PC-3 (cell line): ENCODE data around the gene PTPRS. TPM values are rescaled to one million over a fixed set of nuclear protein-coding genes. Genes with fewer than 3 reads are reported as not detected.

ENCODE experiments used
- ATAC-seq: fragments of 200-7000 bp; cut with Tn5 transposase; 2 replicates; pipeline ENCODE4 v1.9.1; 2020; ENCODE audit warnings: mild to moderate bottlenecking, moderate library complexity
- BruUV-seq: library from RNA; stranded (reverse); fragments of 400-500 nt; replicated peaks from 2 replicates; lab custom pipeline; 2021; lab: Mats Ljungman, UMichigan
- CTCF ChIA-PET: fragments of 300-600 bp; sonication (Branson Sonifier 250); formaldehyde crosslinking; loops from one replicate; lab custom pipeline; 2022; ENCODE audit warnings: antibody characterized with exemption; lab: Charles Lee
- POLR2A ChIA-PET: fragments of 300-600 bp; sonication (Branson Sonifier 250); formaldehyde crosslinking; loops from one replicate; lab custom pipeline; 2022; ENCODE audit warnings: antibody characterized with exemption; ENCODE audit not compliant: unreplicated experiment; lab: Charles Lee
- DNase-seq: peaks from one replicate; pipeline ENCODE4 v3.0.0-alpha.2; 2015
- H2AFZ ChIP-seq: fragments of 300-600 bp; sonication (generic); 2 replicates; pipeline ENCODE4 v1.6.0; 2016; ENCODE audit warnings: antibody characterized with exemption, low read length
- H3F3A ChIP-seq: fragments of 300-600 bp; sonication (generic); one replicate; pipeline ENCODE4 v1.6.0; 2017; ENCODE audit warnings: antibody characterized with exemption, low read length, control low read depth, mild to moderate bottlenecking; ENCODE audit not compliant: unreplicated experiment
- H3K27ac ChIP-seq: fragments of 300-600 bp; sonication (generic); 2 replicates; pipeline ENCODE4 v1.5.1; 2016; ENCODE audit warnings: mild to moderate bottlenecking, low read length
- H3K27me3 ChIP-seq: fragments of 300-600 bp; sonication (generic); 2 replicates; pipeline ENCODE4 v1.6.1; 2016; ENCODE audit warnings: low read length, mixed read lengths
- H3K36me3 ChIP-seq: fragments of 300-600 bp; sonication (generic); 2 replicates; pipeline ENCODE4 v1.6.1; 2016; ENCODE audit warnings: low read depth, mixed run types, low read length, mixed read lengths
- H3K4me1 ChIP-seq: fragments of 300-600 bp; sonication (generic); 2 replicates; pipeline ENCODE4 v1.5.1; 2016; ENCODE audit warnings: low read length; ENCODE audit not compliant: insufficient read depth
- H3K4me2 ChIP-seq: fragments of 300-600 bp; sonication (generic); 2 replicates; pipeline ENCODE4 v1.6.0; 2016; ENCODE audit warnings: low read length
- H3K4me3 ChIP-seq: fragments of 300-600 bp; sonication (generic); 2 replicates; pipeline ENCODE4 v1.5.1; 2016; ENCODE audit warnings: mild to moderate bottlenecking, low read length, mixed read lengths
- H3K79me2 ChIP-seq: fragments of 300-600 bp; sonication (generic); 2 replicates; pipeline ENCODE4 v1.6.1; 2017; ENCODE audit warnings: low read length, mixed read lengths
- H3K9ac ChIP-seq: fragments of 300-600 bp; sonication (generic); 2 replicates; pipeline ENCODE4 v1.6.0; 2016; ENCODE audit warnings: mild to moderate bottlenecking, low read length
- H3K9me2 ChIP-seq: fragments of 300-600 bp; sonication (generic); replicated peaks from 2 replicates; pipeline ENCODE4 v1.6.1; 2016; ENCODE audit warnings: mixed run types, low read length, mixed read lengths
- H3K9me3 ChIP-seq: fragments of 300-600 bp; sonication (generic); 2 replicates; pipeline ENCODE4 v1.6.1; 2016; ENCODE audit warnings: low read length, mixed read lengths
- H4K20me1 ChIP-seq: fragments of 300-600 bp; sonication (generic); 2 replicates; pipeline ENCODE4 v1.6.1; 2016; ENCODE audit warnings: low read length, mixed read lengths
- EZH2 ChIP-seq: fragments of 300-600 bp; sonication (generic); IDR thresholded peaks from one replicate; pipeline ENCODE4 v1.6.1; 2017; ENCODE audit warnings: antibody characterized with exemption, mild to moderate bottlenecking, low read length; ENCODE audit not compliant: unreplicated experiment
- EZH2phosphoT487 ChIP-seq: fragments of 300-600 bp; sonication (generic); IDR thresholded peaks from 2 replicates; pipeline ENCODE4 v1.6.1; 2018; ENCODE audit warnings: mild to moderate bottlenecking, antibody characterized with exemption, low read length, borderline replicate concordance
- intact Hi-C: fragments of 100-400 bp; cut with micrococcal nuclease; formaldehyde crosslinking; loops from 2 replicates; pipeline ENCODE4 v1.9.0; 2023
- total RNA-seq: library from RNA; depleted of rRNA; stranded (reverse); fragments of >200 nt; gene quantifications from 2 replicates; pipeline ENCODE4 v1.2.3, GENCODE V29; 2014
- TF ChIP-seq, protein P1 (sequence below): fragments of 300-600 bp; sonication (generic); conservative IDR thresholded peaks from 2 replicates; pipeline ENCODE4 v1.5.1; 2017; ENCODE audit warnings: antibody characterized with exemption, low read depth, mild to moderate bottlenecking, low read length

PTPRS gene
- total RNA-seq, 1 experiment from 2014 or later = 106 TPM

DNA sequence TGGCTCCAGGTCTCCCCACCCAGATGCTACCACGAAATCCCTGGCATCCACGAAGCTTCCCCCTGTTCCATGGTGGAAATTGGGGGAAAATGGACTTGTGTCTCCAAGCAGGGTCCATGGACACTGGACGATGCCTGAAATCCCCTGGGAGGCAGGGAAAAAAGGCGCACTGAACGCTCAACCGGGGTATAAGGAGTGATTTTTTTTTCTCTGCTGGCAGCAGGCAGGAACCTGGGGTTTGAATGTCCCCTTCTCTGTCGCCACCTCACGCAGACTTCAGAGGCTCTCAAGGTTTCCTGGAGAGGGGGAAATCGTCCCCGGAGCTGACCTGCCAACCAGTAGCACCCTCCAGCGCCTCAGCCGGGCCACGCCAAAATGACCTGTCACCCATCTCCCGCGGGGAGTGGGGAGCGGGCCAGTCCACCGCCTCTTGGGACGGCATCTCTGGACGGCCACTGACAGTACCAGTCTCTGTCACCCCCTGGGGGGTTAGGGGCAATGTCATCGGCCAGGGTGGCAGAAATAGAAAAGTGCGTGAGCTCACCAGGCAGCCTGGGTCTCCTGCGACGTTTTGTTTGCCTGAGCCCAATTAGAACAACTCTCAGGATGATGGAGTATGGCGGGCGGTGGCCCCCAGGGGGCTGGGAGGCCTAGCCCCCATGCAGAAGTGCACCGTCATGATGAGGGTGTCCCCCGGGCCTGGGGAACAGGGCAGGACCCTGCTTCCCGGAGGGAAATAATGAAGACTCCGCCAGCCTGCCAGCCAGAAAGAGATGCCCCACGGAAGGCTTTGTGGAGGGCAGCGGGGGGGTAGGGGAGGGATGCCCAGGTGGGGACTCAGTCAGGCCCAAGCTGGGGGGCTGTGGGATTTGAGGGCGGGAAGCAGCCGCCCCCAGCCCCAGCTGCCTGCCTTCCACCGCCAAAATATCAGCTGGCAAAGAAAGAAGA lies 2.6 kb downstream of the PTPRS start:
- POLR2A ChIA-PET = no interaction called here
- Histone ChIP-seq H3K36me3 (no peaks in the 10 kb centered on the region), H3K27me3 (no peaks in the 10 kb centered on the region), H3K9ac (no peak overlapping the region), H2AFZ (no peak overlapping the region), H3K9me3 (no peaks in the 10 kb centered on the region), H3K27ac (no peak overlapping the region), H4K20me1 (0 out of 2 replicates have a peak, but pooled peaks cover 3% of the 10 kb centered on the region), H3F3A (no peaks in the 10 kb centered on the region), H3K9me2 (no peaks in the 10 kb centered on the region), H3K79me2 (peaks cover 10% of the 10 kb centered on the region), H3K4me3 (no peak overlapping the region), H3K4me2 (no peak overlapping the region), H3K4me1 (peaks cover 5% of the 10 kb centered on the region)
- intact Hi-C loops = no loop called here
- TF ChIP-seq EZH2phosphoT487 = no peak
- TF ChIP-seq EZH2 = no peak
- CTCF ChIA-PET = no interaction called here
- no peak for DNase-seq
- BruUV-seq = no TSS peak
- ATAC-seq = no peak

DNA sequence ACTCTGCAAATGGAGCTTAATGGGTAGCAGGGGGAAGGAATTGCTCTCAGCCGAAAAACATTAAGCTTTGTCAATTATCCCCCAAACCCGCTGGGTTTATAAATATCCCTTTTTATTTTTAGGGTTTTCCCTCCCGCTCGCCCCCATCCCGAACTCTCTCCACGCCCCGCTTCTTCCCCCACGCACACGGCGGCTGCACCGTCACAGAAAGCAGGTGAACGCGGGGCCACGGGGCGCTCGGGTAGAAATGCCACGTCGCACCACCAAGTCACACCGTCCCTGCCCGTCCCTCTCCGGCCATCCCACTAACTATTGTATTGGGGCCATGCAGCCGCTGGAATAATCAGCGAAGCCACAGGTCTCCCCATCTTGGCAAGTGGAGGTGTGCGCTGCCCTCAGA lies 3.5 kb downstream of the PTPRS start:
- ChIA-PET CTCF (no interaction called here), POLR2A (no interaction called here)
- no TSS peak for BruUV-seq
- no peak for DNase-seq
- intact Hi-C loops = no loop called here
- Histone ChIP-seq H3K27ac (no peak overlapping the region), H3K4me3 (no peak overlapping the region), H4K20me1 (0 out of 2 replicates have a peak, but pooled peaks cover 3% of the 10 kb centered on the region), H3K4me2 (no peak overlapping the region), H3K9ac (no peak overlapping the region), H3F3A (no peaks in the 10 kb centered on the region), H2AFZ (no peak overlapping the region), H3K27me3 (no peaks in the 10 kb centered on the region), H3K9me3 (no peaks in the 10 kb centered on the region), H3K4me1 (peaks cover 5% of the 10 kb centered on the region), H3K36me3 (no peaks in the 10 kb centered on the region), H3K79me2 (peaks cover 10% of the 10 kb centered on the region), H3K9me2 (no peaks in the 10 kb centered on the region)
- no peak for TF ChIP-seq EZH2phosphoT487
- TF ChIP-seq EZH2 = no peak
- TF ChIP-seq, protein P1, sequence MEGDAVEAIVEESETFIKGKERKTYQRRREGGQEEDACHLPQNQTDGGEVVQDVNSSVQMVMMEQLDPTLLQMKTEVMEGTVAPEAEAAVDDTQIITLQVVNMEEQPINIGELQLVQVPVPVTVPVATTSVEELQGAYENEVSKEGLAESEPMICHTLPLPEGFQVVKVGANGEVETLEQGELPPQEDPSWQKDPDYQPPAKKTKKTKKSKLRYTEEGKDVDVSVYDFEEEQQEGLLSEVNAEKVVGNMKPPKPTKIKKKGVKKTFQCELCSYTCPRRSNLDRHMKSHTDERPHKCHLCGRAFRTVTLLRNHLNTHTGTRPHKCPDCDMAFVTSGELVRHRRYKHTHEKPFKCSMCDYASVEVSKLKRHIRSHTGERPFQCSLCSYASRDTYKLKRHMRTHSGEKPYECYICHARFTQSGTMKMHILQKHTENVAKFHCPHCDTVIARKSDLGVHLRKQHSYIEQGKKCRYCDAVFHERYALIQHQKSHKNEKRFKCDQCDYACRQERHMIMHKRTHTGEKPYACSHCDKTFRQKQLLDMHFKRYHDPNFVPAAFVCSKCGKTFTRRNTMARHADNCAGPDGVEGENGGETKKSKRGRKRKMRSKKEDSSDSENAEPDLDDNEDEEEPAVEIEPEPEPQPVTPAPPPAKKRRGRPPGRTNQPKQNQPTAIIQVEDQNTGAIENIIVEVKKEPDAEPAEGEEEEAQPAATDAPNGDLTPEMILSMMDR = no peak
- ATAC-seq = no peak

DNA sequence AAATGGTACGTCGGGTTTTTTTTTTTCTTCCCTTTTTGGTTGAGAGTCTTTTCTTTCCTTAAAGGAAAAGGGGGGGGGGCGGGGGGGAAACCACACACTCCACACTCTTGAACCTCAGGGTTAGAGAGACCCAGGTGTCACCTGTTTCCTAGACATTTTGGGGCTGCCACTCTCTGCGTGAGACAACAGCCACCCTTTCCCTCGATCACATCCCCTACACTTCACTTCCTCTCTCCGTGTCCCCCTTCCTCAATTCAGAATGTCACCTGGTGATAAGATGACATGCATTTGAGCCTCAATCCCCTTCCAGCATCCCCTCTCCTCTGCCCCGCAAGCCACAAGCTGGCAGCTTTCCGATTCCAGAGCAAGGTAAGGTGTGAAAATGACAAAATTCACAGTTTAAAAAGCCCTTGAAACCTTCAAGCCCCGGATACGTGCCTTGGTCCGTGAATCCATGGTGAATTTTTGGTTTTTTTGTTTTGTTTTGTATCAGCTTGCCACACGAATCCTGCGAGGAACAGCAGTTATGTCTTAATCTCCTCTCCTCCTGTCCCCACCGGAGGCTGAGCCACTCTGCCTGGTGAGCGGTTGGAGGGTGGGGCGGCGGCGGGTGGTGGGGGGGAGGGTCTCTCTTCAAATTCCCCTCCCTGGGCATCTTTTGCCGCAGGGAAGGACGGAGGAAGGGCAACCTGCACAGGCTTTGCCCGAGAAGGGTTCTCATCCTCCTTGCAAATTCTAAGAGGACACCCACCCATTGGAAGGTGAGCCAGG lies 4.2 kb downstream of the PTPRS start:
- Histone ChIP-seq H3K4me1 (peaks cover 5% of the 10 kb centered on the region), H3K9me3 (no peaks in the 10 kb centered on the region), H3K4me2 (no peak overlapping the region), H3K27ac (no peak overlapping the region), H3K79me2 (peaks cover 10% of the 10 kb centered on the region), H3K36me3 (no peaks in the 10 kb centered on the region), H3K4me3 (no peak overlapping the region), H2AFZ (no peak overlapping the region), H3F3A (no peaks in the 10 kb centered on the region), H3K9ac (no peak overlapping the region), H4K20me1 (0 out of 2 replicates have a peak, but pooled peaks cover 3% of the 10 kb centered on the region), H3K9me2 (no peaks in the 10 kb centered on the region), H3K27me3 (no peaks in the 10 kb centered on the region)
- BruUV-seq = no TSS peak
- no peak for DNase-seq
- intact Hi-C loops = no loop called here
- CTCF ChIA-PET = no interaction called here
- POLR2A ChIA-PET = no interaction called here
- no peak for ATAC-seq
- TF ChIP-seq EZH2 = no peak
- TF ChIP-seq, protein P1 = no peak
- no peak for TF ChIP-seq EZH2phosphoT487
